HG03135 (cell line): ENCODE results near the gene STPG4.

Experiments
- ATAC-seq: cut with Tn5 transposase; IDR thresholded peaks from one replicate; pipeline ENCODE4 v1.9.1; 2021; ENCODE audit warnings: mild to moderate bottlenecking, moderate library complexity; ENCODE audit not compliant: unreplicated experiment

STPG4 gene

DNA sequence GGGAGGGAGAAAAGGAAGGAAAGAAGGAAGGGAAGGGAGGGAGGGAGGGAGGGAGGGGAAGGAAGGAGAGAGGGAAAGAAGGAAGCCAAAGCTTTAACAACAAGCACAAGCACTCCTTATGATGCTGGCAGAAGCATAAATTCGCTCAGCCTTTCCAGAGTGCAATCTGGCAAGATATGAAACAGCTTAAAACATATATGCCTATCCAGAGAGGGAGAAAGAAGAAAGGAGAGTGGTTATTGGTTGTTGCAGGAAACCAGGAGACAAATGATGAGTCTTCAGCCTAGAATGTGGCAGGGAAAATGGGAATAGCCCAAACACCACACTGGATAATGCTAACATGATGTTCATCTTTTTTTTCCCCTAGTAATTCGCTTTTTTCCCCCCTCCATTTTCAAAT, 64.0 kb downstream of the STPG4 start:
- ATAC-seq = no peak

DNA sequence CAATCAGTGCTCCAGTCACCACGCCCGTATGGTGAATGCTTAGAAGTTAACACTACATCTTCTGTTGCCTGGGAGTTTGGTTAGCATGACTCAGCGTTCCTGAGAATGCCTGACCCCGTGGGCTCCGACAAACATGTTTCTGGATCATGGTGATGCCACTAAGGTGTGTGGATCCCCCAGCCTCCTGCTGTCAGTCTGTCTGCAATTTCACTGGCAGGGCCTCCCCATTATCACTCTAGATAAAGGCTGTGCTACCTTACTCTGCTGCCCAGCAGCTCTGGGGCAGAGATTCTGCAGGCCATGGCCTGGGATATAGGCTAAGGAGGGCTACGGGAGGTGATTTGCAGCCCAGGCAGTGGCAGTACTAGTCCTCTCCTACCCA, 66.0 kb downstream of the STPG4 start:
- ATAC-seq = no peak

DNA sequence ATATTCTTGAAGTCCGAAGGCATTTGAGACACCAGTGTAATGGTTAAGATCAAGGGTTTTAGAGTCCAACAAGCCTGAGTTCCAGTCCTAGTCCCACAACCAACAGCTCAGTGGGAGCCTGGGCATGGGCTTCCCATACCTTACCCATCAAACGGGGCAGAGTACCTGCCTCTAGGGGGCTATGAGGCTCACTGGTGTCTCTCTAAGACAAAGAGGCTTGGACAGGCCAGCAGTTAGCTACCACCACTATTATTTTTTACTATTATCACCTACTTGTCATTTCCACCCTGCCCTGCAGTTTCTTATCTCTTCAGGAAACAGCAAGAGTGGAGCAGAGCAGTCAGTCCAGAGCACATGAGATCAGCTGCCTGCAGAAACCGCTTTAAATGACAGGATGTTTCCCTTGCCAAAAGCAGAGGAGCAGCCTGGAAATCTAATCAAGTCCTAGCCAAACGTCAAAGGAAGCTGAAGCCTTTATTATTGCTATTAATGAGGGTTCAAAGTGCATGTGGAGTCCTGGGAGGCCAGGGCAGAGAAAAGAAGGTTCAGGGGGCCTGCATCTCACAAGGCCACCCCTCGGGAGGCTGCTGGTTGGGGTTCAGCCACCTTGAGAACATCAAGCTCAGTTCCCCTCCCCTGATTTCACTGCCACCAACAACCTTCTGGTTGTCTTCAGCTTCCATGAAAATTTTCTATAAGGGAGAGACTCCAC, 66.6 kb downstream of the STPG4 start:
- ATAC-seq = no peak

DNA sequence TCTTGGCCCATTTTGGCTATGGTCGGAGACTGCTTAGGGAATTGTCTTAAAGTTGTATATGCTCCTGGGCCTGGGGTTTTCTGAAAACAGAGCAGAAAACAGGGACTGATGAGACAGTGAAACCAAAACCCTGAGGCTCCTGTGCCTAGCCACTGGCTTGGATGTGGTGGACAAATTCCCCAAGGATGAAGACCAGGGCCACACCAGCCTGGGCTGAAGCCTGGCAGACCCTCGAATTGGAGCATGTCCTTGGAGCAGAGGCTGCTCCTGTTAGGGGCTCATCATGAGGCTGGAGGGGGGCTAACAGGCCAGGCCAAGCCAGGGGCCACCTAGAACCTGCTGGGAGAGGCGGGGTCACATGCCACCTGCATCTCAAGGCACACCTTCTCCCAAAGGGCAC, 68.1 kb downstream of the STPG4 start:
- no peak for ATAC-seq

DNA sequence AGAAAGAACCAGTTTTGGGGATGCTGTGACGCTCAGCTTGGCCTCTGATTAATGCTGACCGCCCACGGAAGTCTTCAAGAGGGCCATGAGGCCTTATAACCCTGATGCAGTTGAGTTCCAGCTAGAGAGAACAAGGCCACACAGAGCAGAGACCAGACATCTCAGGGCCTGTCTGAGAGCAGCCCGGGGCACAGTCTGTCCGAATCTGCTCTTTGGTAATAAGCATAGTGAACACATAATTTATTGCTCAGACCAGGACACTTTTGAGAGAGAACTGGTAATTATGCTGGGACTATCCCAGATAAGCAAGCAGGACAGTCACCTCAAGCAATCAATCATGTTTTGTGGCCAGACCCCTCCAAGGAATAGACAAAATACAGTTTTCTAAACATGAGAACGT, 68.5 kb downstream of the STPG4 start:
- no peak for ATAC-seq

DNA sequence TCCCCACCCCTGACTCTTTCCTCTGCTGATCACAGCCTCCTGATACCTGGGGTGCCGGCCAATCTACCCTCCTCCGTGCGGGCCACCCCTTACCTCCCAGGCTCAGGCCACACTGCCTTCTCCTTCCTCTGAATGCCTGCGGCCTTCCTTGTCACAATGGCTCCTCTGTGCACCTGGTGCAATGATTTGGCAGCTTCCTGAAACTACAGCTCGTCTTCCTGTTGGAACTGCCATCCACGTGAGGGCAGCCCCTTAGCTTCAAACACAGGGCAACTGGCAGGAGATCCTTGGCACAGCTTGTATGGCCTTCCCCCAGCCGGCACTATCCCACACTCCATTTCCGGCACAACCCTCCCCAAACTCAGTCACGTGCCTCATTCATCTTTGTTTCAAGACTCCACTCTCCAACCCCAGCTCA, 69.0 kb downstream of the STPG4 start:
- ATAC-seq = no peak

DNA sequence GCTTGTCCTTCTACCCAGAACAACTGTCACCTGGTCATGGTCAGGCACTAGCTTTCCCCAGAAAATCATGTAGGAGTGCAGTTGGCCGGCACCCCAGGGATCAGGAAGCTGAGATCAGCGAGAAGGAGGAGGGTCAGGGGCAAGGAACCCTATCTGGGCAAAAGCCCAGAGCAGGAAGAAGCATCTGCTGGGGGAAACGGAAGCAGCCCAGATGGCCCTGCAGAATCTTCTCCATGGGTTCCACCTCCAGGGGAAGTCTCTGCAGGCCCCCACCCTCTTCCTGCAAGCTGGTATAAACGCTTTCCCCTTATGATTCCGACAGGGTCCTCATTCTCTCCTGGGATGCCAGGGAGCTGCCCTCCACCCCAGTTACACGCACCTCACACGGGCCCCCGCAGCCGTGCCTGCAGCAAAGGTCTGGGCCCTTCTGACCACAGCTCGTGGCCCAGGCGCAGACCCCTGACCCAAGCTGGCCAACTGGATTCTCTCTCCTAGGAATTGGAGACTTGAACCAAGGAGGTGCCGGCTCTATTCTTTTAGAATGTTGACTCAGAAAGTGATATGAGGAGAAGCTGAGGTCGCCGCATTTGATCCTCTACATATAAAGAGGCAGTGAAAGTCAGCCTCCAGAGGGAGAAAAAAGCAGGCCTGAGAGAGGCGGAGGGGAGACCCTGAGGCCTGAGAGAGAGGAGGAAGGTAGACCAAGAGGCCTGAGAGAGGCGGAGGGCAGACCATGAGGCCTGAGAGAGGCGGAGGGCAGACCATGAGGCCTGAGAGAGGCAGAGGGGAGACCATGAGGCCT, 71.0 kb downstream of the STPG4 start:
- ATAC-seq = no peak

DNA sequence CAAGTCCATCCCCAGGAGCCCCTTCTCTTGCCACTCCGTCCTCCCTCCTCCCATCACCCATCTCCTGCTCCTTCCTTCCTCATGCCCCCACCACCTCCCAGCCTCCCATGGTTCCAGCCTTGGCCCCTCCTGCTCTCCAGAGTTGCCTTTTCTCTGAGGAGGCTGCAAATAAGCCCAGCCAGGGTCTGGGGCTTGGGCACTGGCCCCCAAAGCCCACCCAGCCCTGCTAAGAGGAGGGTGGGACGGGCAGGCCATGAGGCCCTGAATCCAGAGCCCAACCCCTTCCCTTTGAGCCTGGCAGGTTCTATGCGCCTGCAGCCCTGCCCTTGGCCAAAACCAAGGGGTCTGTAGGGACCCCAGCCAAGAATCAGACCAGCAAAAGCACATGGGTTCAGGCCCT, 71.6 kb downstream of the STPG4 start:
- ATAC-seq = no peak

DNA sequence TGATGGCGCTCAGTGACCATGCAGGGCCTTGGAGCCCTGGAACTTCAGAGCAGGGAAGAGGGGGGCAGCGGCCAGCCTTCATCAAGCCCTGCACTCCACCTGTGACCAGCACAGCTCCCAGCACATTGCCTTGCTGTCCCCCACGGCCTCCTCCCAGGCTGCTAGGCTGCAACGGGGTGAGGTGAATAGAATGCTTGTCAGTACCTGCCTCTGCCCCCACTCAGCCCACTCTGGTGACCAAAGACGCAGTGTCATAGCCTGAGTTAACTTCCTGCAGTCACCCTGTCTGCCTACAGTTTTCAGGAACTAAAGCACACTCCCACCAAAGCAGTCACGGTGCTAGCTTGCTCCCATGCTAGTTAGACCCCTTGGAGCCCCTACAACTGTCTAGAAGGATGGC, 72.1 kb downstream of the STPG4 start:
- no peak for ATAC-seq

DNA sequence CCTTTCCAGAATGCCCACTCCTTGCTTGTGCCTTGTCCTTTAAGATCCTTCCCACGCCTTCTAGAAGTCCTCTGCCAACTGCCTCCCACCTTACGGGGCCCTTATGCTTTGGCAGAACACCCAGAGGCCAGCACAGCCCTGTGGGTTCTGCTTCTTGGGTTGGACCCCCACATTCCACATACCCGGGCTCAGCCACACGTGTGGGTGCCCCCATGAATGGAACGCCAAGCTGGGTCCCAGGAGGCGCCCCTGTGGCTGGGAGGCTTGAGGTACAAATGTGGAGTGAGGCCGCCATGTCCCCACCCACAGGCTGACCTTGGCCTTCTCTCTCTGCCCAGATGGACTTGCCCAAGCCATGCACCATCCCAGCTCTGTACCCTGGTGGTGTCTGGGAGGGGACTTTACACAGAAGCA, 74.2 kb downstream of the STPG4 start:
- ATAC-seq = no peak

DNA sequence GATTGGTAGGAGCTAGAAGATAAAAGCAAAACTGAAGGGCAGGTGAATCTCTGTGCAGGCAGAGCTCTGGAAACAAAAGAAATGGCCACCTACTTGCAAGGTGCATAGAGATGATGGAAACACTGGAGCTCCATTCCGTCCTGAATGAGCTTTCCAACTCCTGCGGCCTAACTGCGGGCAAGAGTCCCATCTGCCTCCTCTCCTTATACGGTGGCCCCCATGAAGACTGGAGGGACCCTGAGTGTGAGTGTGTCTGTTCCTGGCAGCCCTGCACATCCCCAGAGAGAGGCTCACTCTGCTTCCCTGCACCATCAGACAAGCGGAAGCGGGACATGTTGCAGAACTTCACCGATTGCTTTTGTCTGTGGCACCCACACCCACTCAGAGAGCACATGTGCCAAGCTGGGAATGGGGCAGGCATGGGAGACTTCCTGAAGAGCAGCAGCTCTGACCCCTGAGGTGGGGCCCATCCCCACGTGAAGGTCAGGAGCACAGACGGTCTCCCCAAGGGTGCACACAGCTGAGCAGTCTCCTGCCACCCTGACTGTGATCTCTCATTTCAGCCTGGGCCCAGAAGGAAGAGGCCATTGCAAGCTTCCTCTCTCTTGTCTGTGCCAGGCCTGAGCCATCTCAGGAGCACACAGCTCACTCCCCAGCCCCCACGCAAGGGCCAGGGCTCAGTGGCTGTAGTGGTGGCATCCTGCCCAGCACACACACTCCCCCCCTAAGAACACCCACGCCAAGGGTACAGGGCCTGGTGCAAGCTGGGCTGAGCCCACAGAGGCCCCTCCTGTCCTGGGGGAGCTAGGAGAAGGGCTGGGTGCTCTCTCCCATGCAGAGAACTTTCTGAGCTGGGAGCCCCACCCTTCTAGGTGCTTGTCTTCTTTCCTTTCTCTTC, 75.3 kb downstream of the STPG4 start:
- ATAC-seq = no peak

DNA sequence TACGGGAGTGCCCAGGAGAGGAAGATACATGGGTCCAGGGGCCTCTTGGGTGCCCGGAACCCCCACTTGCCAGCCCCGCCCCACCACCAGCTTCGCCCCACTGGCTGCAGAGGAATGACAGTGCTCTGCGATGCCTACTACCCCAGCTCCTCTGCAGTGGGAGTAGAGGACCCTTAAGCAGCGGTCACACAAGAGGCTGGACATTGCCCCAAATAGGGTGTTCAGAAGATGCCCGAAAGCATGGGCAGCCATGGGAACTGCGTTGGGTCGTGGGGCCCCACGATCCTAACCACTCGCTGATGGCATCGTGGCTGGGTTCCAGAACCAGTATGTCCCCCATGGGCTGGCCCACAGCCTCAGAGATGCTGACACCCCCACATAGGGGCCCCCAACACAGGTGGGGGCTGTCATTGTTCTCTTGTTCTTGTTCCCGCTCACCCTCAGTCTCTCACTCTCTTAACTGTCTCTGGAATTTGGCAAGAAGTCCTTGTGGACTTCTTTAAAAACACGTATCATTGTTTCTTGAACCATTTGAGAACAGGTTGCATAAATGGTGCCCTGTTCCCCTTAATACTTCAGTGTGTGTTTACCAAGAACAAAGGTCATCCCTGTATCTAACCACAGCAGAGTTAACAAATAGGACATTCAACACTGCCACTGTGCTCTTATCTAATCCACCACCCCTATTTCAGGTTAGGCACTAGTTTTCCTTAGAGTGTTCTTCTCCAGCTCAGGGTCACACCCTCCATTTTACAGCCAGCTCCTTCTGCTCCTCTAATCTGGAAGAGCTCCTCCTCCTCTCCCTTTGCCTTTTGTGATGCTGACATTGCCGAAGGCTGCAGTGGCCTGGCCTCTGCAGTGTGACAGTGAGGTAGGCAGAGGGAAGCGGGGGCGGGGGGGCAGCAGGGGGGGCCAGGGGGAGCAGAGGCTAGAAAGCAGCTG, 76.3 kb downstream of the STPG4 start:
- ATAC-seq = no peak

DNA sequence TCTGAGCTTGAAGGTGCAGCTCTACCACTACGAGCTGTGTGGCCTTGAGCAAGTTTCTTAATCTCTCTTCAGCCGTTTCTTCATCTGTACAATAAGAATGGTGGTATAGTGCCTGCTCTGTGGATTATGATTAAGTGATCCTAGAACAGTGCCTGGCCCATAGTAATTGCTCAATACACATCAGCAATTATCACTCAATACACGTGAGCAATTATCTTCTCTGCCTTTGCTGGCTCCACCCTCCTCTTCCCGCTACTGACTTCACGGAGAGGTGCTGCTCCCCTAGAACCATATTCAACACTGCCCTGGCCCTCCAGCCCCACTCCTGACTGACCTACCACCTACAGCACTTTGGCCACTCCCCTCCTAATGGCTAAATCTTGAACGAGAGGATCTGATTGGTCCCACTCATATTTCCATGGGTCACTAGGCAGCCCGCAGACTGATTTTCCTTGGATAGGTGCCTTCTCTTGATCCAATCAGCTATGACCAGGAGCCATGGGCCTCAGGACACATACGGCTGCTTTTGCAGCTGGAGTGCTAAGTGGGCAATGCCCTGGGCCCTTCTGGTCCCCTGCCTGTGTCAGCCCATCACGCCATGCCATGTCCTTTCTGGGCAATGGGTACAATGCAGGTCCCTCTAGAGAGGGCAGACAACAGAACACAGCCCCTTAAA, 77.5 kb downstream of the STPG4 start:
- no peak for ATAC-seq

DNA sequence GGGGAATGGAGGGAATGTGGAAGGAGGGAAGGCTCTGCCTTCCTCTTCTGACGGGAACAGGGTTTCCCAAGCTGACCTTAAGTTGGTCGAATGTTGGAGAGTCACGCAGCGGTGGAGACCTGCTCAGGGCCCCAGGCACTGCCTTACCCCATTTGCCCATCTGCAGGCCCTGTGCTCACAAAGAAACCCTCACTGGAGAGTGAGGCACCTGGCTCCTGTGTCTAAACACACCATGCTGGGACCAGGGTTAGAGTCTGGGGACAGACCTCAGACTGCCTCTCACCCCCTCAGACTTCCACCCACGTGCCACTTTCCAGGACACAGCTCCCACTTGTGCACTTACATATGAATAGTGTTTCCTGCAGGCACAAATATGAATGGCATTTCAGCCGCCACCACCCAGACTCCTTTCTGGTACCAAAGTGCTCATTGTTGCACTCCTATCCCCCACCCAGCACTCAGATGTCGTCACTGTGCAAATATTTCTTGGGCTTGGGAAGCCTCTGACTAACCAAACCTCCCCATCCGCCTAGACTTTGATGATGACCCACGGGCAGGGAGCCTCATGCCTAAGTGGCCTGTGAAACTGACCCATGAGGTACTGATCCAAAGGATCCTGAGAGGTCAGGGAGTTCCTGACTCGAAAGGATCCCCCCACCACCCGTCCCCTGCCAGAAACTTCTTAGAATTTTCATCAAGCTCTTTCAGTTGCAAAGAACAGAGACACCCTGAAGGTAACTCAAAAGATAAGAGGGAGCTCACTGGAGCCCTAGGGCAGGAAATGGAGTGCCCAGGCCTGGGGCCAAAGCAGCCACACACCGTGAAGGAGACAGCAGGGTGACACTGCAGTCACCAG, 78.3 kb downstream of the STPG4 start:
- ATAC-seq = no peak

DNA sequence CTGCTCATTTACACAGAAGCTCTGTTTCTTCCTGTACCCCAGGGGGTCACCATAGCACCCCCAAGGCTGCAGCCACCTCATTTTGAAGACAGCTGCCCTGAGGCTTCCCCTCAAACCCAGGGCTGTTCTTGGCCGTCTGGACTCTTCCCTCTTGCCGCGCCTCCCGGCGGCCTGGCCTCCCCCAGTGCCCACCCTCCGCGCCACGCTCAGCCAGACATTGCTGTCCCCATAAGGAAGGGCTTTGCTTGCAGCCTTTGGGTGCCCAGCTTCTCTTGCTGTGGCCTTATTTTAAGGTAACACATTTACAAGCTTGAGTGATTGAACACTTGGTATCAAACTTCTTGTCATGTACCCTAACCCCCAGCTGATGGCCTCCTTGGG, 79.0 kb downstream of the STPG4 start:
- no peak for ATAC-seq

DNA sequence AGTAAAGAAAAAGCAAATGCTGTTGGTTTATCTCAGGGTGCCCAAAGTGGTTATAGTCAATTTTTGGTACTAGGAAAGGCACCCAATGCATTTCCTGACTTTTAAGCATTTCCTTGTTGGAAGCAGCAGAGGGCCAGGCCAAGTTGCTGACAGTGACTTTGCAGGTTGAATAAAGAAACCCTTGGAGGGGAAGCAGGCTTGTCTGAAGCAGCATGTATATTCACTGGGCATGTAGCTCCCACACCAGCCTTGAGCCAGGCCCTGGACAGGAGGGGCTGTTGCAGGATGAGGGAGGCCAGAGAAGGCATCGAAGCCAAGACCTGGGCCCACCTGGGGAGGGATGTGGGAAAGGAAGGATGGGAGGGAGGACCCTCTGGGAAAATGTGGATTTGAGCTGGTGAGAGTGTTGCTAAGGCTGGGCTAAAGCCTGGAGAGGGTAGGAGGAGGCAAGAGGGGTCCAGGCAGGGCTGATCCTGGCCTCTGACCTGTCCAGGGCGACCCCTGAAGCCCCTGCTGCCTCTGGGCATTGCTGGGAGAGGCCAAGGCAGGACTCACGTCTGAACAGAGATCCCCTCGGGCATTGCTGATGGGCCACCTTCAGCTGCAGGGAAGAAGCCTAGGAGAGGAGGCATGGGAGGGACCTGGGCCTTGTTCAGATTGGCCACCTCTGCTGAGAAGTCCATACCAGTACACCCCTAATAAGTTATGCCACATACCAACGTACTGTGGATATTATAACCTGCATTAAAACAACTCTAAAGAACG, 79.6 kb downstream of the STPG4 start:
- ATAC-seq = no peak

DNA sequence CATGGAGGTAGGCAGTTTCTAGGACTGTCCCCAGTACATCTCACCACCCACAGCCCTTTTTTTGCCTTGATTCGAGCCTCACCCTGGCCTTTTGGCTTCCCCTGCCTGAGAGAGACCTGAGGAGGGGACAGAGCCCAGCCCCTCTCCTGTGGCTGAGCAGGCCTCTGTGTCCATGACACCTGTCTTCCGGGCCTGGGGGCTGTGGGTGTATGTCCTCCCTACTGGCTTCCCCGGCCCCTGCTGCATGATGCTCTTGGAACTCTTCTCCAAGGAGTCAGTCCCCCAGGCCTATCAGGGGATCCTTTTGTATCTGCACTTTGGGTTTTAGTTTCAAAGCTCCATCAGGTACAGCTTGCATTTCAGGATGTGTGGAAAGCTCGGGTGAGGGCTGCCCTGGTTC, 80.4 kb downstream of the STPG4 start:
- no peak for ATAC-seq

DNA sequence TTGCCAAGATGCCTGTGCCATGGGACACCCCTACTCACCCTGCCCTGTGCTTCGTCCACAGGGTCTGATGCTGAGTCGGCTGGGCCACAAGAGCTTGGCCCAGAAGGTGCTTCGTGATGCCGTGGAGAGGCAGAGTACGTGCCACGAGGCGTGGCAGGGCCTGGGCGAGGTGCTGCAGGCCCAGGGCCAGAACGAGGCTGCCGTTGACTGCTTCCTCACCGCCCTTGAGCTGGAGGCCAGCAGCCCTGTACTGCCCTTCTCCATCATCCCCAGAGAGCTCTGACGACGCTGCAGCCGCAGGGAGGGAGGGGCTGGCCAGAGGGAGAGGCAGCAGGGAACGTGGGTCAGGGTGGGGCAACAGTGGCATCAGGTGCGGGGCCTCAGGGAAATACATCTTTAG, 81.5 kb downstream of the STPG4 start:
- ATAC-seq = no peak
